Parathyroid adenoma (tissue), 2 donors: Measurements from ENCODE around the gene HMGCL.
"Not testable (repeated sequence)": the region's sequence is repeated elsewhere in the genome, so short reads cannot be mapped to it uniquely, and the experiment has no call there.

Source experiments
- H2AFZ ChIP-seq: fragments of 300-600 bp; sonication (generic); one replicate; pipeline ENCODE4 v1.7.0; 2017; ENCODE audit warnings: antibody characterized with exemption, mild to moderate bottlenecking
- H3K27ac ChIP-seq: fragments of 300-600 bp; sonication (generic); one replicate; pipeline ENCODE4 v1.7.0; 2017
- H3K27me3 ChIP-seq: fragments of 300-600 bp; sonication (generic); one replicate; pipeline ENCODE4 v1.7.0; 2017; ENCODE audit warnings: low read length; ENCODE audit not compliant: control insufficient read depth, insufficient read depth
- H3K36me3 ChIP-seq: fragments of 300-600 bp; sonication (generic); one replicate; pipeline ENCODE4 v1.7.0; 2017; ENCODE audit warnings: low read length; ENCODE audit not compliant: control insufficient read depth, insufficient read depth
- H3K4me1 ChIP-seq: fragments of 300-600 bp; sonication (generic); one replicate; pipeline ENCODE4 v1.7.0; 2017; ENCODE audit warnings: control low read depth
- H3K4me2 ChIP-seq: fragments of 300-600 bp; sonication (generic); one replicate; pipeline ENCODE4 v1.7.0; 2017; ENCODE audit warnings: low read length
- H3K4me3 ChIP-seq: fragments of 300-600 bp; sonication (generic); one replicate; pipeline ENCODE4 v1.7.0; 2017; ENCODE audit warnings: low read depth, low read length
- H3K79me2 ChIP-seq: fragments of 300-600 bp; sonication (generic); one replicate; pipeline ENCODE4 v1.7.0; 2017; ENCODE audit warnings: control low read depth
- H3K9ac ChIP-seq: fragments of 300-600 bp; sonication (generic); one replicate; pipeline ENCODE4 v1.7.0; 2017; ENCODE audit warnings: mild to moderate bottlenecking
- H3K9me3 ChIP-seq: fragments of 300-600 bp; sonication (generic); one replicate; pipeline ENCODE4 v1.7.0; 2017; ENCODE audit warnings: low read length; ENCODE audit not compliant: control insufficient read depth
- TF ChIP-seq, protein P1 (sequence below): fragments of 300-600 bp; sonication (generic); IDR thresholded peaks from one replicate; pipeline ENCODE4 v1.7.0; 2017; ENCODE audit warnings: antibody characterized with exemption, mild to moderate bottlenecking
- donor health status: primary hyperparathyroidism.

Gene HMGCL

DNA sequence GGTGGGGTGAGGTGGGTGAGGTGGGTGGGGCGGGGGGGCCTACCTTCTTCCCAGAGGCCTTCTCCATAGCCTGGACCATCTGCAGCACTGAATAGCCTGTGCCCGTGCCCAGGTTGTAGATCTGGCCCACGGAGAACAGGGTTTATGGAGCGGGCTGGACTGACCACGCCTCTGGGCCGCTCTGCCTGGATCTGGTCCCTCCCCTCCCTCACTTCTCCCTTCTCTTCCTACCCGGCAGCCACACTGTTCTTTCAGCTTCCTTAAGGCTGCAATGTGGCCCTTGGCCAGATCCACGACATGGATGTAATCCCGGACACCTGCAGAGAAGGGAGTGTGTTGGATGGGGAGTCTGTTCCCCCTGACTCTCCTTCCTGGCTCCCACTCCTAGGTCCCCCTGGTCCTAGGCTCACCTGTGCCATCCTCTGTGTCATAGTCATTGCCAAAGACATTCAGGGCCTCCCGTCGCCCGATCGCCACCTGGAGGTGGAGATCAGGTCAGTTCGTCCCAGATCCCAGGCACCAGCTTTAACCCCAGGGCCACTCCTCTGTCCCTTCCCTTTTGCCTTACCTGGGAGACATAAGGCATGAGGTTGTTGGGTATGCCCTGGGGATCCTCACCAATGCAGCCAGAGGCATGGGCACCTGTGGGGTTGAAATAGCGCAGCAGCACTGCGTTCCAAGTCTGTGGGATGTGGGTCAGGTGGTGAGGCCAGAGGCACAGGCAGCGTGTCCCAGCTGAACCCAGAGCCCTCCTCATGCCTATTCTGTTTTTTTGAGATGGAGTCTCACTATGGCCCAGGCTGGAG lies 28.6 kb downstream of the HMGCL start:
- Histone ChIP-seq H3K4me3 (no peak overlapping the region), H3K79me2 (no peaks in the 10 kb centered on the region), H3K9me3 (no peaks in the 10 kb centered on the region), H2AFZ (no peak overlapping the region), H3K4me1 (peaks cover 7% of the 10 kb centered on the region), H3K27ac (peak overlapping the region; percentile 24), H3K27me3 (no peaks in the 10 kb centered on the region), H3K36me3 (no peaks in the 10 kb centered on the region), H3K9ac (no peak overlapping the region), H3K4me2 (no peak overlapping the region)
- TF ChIP-seq, protein P1, sequence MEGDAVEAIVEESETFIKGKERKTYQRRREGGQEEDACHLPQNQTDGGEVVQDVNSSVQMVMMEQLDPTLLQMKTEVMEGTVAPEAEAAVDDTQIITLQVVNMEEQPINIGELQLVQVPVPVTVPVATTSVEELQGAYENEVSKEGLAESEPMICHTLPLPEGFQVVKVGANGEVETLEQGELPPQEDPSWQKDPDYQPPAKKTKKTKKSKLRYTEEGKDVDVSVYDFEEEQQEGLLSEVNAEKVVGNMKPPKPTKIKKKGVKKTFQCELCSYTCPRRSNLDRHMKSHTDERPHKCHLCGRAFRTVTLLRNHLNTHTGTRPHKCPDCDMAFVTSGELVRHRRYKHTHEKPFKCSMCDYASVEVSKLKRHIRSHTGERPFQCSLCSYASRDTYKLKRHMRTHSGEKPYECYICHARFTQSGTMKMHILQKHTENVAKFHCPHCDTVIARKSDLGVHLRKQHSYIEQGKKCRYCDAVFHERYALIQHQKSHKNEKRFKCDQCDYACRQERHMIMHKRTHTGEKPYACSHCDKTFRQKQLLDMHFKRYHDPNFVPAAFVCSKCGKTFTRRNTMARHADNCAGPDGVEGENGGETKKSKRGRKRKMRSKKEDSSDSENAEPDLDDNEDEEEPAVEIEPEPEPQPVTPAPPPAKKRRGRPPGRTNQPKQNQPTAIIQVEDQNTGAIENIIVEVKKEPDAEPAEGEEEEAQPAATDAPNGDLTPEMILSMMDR = peak; percentile 28

DNA sequence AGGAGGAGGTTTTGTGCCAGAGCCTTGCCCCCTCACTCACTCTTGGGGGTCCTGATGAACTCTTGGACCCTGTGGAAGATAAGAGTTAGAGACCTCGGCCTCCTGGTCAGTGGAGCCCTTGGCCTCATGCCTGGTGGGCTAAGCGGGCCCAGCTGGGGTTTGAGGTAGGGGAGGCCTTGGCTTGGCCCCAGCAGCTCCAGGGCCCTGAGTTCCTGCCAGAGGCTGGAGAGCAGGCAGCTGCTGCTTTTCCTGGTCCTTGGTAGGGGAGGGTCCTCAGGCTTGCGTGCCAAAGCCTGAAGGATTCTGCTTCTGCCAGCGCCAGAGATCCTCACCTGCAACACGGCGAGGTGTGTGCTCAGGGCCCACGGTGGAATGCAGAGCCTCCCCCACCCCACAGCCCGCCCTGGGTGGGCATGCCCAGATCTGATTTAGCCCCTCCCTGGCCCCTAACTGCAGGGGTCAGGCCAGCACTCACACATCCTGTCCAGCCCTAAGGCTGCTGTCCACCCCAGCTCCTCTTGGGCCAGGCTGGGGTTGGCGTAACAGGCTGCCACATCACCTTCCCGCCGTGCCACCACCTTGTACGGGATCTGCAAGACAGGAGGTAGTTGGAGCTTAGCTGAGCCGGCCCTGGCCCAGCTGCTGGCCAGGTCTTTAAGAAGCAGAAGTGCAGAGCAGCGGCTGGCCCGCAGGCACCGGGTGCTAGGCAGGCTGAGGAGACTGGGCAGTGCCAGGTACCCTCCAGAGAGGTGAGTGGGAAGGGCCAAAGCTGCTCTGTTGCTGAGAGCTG lies 29.4 kb downstream of the HMGCL start:
- TF ChIP-seq, protein P1 = no peak
- Histone ChIP-seq H3K79me2 (peaks cover 3% of the 10 kb centered on the region), H3K9ac (no peak overlapping the region), H3K4me1 (peaks cover 7% of the 10 kb centered on the region), H3K36me3 (no peaks in the 10 kb centered on the region), H2AFZ (no peak overlapping the region), H3K27ac (no peak overlapping the region), H3K4me2 (peak overlapping the region; percentile 33), H3K4me3 (no peak overlapping the region), H3K9me3 (no peaks in the 10 kb centered on the region), H3K27me3 (no peaks in the 10 kb centered on the region)

- not testable (repeated sequence) for H3K4me2 ChIP-seq, H3K27ac ChIP-seq, H3K79me2 ChIP-seq, H3K9me3 ChIP-seq, H3K4me3 ChIP-seq, H3K27me3 ChIP-seq, H2AFZ ChIP-seq, H3K9ac ChIP-seq, H3K4me1 ChIP-seq, H3K36me3 ChIP-seq
Measured at GRCh38 chr1:23794732-23795182, 30.5 kb downstream of the HMGCL start.

GRCh38 chr1:23793861-23794731 lies 31.1 kb downstream of the HMGCL start:
- Histone ChIP-seq H3K36me3 (no peaks in the 10 kb centered on the region), H3K27ac (no peak overlapping the region), H3K9me3 (no peaks in the 10 kb centered on the region), H3K4me1 (peaks cover 2% of the 10 kb centered on the region), H3K9ac (no peak overlapping the region), H3K4me2 (peak overlapping the region; percentile 1), H3K27me3 (no peaks in the 10 kb centered on the region), H2AFZ (no peak overlapping the region), H3K79me2 (peaks cover 3% of the 10 kb centered on the region), H3K4me3 (peak overlapping the region; percentile 3)
- TF ChIP-seq, protein P1 = no peak
